HG02885 (cell line): ENCODE results near the gene PACS2.

Experiments used
- ATAC-seq: cut with Tn5 transposase; IDR thresholded peaks from one replicate; pipeline ENCODE4 v1.9.1; 2021; ENCODE audit warnings: mild to moderate bottlenecking; ENCODE audit not compliant: unreplicated experiment, poor library complexity

Gene PACS2

DNA sequence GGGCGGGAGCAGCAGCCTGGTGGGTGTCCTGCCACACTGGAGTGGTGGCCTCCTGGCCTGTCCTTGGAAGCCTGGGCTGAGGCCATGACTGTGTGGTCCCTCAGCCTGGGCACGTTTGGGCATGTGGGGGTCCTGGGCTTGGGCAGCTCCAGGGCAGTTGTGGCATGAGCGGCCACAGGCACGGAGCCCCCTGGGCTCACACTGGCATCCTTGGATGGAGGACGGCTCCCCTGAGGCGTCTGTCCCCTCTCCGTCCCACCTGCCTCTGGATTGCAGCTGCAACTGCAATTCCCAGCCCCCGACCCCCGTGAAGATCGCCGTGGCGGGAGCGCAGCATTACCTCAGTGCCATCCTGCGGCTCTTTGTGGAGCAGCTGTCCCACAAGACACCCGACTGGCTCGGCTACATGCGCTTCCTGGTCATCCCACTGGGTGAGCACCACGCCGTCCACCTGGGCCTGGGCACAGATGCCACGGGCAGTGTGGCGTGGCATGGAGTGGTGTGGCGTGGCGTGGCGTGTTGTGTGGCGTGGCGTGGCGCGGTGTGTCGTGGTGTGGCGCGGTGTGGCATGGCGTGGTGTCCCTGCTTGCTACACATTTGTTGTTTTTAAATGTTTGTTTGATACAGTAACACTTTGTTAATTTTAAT is 68.7 kb downstream of the PACS2 start:
- no peak for ATAC-seq

DNA sequence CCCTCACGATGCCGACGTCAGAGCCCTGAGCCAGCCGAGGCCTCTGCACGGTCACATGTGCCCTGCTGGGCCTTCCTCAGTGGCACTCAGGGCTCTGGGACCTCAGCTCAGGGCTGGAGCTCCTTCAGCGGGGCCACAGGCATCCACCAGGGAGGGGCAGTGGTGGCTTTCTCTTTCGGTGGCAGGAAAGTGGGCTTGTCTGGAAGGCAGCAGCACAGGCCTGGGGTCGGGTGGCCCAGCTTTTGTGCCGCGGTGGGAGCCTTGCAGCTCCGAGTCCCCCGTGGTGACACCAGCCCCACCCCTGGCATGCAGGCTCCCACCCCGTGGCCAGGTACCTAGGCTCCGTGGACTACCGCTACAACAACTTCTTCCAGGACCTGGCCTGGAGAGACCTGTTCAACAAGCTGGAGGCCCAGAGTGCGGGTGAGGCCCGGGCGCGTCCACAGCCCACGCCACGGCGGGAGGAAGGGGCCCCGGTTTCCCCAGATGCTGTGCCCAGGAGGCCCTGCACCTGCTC is 69.6 kb downstream of the PACS2 start:
- ATAC-seq = no peak

DNA sequence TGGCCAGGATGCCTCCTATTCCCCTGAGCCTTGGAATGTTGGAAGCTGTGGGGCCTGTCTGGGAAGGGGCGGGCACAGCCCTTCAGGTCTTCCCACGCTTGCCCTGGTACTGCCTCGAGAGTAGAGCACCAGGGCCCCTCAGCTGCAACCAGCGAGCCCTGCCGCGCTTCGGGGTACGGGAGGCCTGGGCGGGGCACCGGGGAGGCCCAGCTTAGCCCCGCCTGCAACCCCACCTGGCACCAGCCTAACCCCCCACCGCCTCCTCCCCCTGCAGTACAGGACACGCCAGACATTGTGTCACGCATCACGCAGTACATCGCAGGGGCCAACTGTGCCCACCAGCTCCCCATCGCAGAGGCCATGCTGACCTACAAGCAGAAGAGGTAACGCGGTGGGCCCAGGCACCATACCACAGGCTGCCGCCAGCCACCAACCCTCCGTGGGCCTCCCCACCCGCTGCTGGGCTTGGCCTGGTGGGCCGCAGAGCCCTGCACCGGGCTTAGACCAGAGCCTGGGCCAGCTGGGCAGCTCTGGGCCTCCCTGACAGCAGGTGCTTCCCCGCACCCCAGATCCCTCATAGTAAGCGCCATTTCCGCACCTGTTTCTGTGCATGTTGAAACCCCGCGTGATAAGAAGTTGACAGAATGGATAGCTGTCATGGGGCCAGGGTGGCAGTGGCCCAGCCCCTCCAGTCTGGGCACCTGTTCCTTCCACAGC is 70.2 kb downstream of the PACS2 start:
- ATAC-seq = no peak

DNA sequence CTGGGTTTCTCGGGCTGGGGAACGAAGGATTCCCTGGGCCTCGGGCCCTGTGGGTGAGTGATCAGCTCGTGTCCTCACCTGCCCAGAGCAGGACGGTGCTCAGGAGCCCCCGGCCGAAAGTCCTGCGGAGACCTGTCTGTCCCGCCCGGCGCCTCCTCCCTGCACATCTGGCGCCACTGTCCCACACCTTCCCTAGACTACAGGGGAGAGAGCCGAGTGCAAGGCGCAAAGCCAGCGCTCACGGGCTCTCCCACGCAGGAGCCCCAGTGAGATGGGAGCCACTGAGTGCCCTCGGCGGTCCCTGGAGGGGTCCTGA is 70.7 kb downstream of the PACS2 start:
- ATAC-seq = no peak

DNA sequence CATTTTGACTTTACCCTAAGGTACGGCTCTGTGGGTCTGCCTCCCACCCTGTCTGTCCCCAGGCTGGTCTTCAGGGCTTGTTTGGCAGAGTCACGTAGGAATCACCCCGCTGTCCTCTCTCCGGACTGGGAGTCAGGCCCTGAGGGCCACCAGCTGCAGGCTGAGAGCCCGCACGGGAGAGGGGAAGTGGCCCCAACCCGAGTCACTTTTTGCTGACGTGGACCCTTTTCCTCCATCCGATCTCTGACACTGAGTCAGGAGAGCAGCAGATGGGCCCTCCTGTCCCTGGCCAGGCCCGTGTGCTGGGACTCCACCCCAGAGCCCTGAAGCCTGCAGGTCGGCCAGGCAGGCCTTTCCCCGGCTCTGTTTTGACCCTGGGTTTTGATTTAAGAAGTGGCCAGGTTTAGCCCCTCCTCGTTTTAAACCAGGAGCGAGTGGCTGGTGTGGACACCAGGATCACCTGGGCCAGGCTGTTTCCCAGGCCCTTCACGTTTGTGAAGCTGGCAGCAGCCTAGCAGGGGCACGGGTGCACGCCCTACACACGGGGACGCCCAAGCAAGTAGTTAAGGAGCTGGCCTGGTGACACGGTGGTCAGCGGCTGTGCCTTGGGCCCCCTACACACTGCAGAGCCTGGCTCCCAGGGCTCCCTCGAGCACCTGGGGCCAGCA is 71.3 kb downstream of the PACS2 start:
- ATAC-seq = no peak

DNA sequence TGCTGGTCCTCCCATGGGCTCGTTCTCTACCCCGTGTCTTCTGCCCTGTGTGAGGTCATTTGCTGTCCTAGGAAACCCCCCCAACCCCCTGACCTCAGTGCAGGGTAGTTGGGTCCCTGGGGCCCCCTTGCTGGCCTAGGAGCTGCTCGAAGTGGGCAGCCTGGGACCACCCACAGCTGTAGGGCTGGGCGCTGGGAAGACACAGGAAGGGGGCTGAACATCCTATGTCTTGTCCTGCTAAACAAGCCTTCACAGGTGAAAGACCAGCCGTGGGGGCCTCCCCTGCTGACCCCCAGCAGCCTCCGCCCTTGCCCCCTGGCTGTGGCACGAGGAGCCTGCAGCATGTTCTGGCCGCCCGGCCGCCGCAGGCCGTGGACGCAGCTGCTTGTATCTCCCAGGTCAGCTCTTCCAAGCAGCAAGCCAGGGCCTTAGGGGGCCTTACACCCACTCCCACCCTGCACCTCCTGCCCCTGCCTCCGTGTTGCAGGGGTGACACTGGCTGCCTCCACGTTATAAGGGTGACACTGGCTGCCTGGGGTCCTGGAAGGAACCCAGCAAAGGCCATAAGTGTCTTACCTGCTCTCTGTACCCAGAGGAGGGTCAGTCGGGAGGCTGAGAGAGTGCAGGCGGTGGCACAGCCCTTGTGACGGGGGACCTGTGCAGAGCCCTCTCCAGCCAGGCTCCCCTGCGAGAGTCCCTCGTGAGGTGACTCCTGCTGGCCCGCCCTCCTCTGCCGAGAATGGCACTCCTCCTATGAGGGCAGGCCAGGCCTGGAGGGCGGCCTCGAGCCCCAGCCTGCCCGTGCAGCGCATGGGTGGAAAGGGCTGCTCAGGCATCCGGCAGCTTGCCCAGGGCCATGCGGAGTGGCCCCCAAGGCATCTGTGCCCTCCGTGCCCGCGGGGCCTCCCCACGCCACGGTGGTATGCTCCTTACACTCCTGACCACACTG is 72.3 kb downstream of the PACS2 start:
- ATAC-seq = no peak

DNA sequence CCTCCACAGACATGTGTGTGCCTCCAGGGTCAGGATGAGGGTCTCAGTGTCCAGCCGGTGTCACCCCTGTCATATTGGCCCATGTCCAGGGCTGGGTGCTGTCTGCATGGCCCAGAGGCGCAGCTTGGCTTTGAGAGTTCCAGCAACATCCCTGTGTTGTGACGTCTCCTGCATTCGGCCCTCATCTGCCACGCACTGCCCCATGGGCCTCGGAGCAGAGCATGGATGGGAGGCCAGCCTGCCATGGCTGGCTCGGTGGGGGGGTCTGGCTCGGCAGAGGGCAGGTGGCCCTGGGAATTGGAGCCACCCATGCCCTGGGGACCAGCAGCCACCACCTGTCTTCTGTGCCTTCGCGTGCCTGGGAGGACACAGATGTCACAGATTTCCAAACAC is 73.0 kb downstream of the PACS2 start:
- ATAC-seq = no peak

DNA sequence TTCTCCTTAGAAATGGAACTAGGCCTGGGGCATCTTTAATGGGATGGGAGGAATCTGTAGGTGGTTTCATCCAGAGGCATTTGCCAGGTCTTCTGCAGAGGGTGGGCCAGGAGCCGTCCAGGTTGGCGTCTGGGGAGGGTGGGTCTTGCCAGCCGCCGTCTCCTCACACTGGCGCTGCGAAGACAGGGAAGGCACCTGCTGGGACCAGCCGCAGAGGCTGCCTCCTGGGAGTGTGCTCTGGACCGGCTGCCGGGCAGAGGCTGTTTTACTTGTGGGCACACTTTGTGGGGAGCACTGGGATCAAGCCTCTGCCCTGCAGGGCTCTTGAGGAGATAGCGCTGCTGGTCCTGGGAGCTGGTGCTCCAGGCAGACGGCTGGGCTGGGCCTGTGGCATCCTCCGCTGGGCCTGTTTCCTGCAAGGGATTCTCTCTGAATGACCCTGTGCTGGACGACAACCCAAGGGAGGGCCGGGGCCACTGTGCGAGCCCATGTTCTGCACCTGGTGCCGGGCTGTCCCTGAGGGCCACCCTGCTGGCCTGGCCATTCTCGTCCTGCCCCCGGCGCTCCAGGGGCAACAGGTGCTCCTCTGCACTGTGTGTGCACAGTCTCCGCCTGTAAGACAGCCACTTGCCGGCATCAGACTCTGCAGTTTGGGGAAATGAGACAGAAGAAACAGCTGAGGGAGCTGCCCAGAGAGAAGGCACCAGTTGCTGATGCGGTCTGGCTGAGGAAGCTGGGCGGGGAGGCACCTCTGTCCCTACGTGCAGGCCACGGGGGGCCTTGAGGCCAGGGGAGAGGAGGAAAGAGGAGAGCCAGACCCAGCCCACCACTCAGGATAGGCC is 73.8 kb downstream of the PACS2 start:
- no peak for ATAC-seq

DNA sequence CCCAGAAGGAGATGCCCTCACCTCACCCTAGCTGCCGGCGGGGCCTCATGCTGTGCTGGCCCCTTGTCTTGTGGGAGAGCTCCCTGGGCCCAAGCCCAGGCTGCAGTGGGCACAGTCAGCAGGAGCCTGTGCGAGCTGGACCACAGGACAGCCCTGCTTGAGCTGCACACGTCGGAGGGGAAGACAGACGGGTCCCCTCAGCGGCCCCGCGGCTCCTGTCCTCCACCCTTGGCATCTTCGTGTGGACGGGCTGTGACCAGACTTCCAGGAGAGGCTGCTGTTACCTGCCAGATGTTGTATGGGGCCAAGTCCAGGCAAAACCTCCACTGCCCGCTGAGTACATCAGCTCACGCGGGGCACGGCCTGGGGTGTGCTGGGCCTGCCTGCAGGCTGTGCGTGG is 74.4 kb downstream of the PACS2 start:
- no peak for ATAC-seq

DNA sequence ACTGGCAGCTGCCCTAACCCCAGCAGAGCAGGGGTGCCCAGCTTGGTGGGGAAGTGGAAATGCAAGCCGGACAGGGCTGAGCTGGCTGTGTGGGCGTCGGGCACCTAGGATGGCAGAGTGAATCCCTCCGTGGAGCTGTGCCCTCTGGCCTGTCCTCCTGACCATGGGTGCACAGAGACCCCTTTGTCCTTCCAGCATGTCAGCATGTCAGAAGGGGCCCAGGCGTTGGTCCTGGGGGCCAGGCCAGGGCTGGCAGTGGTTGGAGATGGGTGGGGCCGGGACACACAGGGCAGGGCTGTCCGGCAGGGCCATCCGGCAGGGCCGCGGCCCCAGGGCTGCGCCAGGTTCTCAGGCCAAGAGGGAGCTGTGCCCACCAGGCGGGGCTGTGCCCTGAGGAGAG is 75.0 kb downstream of the PACS2 start:
- ATAC-seq = no peak

DNA sequence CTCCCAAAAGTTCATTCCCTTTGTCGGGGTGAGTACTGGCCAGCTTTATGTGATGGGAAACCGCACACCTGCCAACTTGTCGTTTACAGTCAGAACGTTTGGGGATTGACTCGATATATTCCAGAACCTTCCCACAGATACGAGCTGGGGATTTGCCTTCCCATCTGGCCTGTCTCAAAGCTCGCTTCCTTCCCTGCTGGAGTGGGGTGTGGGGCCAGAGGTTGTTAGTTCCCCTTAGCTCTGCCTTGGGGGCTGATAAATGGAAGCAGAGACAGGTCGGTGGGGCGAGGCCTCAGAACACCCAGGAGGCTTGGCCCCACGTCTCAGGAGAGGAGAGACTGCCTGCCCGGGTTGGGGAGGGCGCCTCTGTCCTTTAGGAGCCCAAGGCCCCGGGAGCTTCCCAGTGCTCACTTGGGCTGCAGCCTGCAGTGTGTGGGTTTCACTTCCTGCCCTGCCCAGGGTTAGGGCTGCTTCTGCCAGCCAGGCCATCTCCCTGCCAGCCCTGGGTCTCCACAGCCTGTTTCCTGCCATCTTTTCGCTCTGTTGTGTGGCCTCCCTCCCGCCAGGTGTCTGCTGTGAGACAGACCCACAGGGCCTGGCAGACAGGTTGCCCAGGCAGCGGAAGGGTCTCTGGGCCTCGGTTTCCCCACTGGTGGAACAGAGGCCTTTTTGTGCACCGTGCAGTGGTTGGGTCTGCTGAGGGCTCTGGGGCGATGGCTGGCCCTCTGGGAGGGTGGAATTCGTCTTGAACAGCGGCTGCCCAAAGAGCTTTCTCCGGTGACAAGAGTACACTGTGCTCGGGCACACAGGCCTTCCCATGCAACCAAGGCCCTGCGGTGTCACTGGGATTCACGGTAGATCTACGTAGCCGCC is 75.7 kb downstream of the PACS2 start:
- ATAC-seq = no peak

DNA sequence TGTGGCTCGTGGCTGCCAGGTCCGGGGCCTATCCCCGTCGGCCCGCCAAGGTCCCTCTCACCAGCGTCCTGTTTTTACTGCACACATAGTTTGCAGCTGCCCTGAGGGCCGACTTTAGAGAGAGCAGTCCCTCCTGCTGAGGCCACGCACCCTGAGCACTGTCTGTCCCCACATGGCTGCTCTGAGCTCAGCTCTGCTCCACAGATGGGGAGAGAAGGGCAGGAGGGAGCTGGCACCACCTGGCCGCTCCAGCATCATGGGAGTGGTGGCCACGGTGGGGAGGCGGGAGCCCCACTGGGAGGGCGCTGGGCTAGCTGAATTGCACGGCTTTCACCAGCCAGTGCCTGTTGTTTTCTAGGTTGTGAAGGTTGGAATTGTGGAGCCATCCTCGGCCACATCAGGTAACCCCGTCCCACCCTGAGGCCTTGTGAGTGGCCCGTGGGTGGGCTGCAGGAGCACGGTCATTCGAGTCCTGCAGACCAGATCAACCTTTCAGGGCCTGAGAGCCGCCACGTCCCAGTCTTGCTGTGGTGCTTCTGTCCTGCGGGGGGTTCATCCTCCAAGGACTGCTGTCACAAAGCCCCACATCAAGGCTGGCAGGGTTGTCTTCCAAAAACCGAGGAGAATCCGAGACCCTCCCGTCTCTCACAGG is 76.4 kb downstream of the PACS2 start:
- no peak for ATAC-seq

DNA sequence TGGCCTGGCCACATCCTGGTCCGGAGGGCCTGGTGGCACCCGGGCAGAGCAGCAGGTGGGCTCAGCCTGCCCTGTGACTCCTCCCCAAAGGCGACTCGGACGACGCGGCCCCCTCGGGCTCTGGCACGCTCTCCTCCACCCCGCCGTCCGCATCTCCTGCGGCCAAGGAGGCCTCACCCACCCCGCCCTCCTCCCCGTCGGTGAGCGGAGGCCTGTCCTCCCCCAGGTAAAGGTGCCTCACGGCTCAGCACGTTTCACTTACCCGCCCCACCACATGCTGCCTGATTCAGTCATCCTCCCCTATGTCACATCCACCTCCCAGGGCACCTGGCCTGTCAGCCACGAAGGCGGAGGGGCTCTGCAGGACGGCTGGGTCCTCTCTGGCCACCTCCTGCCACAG is 77.0 kb downstream of the PACS2 start:
- ATAC-seq = no peak

DNA sequence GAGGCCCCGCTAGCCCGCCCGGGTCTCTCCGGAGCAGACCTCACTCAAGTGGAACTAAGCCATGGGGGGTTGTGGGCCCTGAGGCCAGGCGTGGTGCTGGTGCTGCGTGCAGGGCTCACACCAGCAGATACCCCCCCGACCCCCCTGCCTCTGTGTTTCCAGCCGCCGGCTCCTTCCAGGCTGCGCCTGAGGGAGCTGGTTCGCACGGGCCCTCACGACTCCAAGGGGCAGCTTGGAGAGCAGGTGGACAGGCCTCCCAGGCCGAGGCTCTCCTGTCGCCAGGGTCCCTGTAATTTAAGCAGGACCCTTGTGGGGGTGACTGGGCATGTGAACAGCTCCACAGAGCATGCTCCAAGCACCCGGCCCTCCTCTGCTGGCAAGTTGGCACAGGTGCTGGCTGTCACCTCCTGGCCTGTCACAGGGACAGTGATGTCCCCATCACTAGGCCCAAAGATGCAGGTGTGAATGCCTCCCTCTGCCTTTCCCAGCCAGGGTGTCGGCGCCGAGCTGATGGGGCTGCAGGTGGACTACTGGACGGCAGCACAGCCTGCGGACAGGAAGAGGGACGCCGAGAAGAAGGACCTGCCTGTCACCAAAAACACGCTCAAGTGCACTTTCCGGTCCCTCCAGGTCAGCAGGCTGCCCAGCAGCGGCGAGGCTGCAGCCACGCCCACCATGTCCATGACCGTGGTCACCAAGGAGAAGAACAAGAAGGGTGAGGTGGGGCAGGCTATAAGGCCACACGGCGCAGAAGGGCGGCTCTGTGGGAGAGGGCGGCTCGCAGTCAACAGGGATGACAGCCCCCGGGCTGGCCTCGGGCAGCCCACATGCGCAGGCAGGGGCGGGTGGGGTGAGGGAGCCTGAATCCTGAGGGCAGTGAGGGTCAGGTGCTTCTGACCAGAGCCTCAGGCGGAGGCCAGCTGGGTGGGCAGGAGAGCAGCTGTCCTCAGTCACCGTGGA is 77.9 kb downstream of the PACS2 start:
- no peak for ATAC-seq

DNA sequence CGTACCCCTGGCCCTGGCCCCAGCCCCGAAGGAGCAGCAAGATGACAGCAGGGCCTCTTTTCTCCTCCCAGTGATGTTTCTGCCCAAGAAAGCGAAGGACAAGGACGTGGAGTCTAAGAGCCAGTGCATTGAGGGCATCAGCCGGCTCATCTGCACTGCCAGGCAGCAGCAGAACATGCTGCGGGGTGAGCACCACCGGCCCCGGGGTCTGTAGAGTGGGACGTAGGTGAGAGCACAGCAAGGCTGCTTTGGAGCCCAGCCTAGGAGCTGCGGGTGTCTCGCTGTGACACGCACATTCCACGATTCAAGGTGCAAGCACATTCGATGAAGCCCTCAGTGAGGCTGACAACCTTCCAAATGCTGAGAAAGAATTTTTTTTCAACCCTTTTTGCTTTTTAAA is 78.6 kb downstream of the PACS2 start:
- ATAC-seq = no peak

DNA sequence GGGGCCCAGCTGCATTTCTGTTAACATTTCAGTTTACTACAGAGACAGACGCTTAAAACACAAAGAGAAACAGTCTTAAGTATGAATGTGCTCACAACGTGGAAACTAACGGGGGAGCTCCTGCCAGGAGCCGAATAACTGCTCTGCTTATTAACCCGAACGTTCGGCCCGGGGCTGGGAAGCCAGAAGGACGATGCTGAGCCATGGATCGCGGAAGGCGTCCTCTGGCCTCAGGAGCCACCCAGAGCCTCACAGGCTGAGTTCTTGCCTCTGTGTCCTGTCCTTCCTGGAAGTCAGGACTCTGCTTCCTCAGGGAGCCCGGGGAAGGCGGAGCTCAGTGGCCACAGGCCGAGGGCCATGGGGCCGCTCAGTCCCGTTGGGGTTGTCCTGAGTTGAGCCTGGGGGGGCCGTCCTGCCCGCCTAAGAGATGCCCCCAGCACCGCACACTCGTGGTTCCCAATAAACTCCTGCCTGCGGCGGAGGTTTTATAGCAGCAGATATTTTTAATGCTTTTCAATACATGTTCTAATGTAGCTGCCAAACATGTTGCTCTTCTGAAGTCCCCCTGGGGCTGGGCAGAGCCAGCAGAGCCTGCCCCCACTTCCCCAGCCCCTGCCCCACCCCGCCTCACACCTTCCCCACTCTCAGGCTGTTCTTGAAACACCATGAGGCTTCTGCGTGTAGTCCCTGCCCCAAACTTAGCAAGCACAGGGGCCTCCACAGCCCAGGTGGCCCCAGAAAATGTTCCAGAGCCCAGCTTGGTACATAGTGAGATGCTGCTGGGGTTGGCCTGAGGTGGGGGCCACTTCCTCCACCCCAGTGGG is 80.4 kb downstream of the PACS2 start:
- no peak for ATAC-seq

DNA sequence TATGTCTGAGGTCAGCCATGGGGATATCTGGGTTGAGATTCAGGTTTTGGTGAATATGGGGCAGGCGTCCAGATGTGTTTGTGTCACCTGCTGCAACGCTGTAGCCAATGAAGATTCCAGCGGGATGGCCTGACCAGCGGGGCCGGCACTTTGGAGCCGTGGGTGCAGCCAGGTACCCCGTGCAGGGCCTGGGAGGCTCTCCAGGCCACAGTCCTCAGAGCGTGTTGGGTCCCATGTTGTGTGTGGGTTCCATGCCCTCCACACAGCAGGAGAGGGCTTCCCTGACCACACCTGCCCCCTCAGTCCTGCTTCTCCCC is 80.9 kb downstream of the PACS2 start:
- ATAC-seq = no peak
